ENCODE results near the gene ZBTB49. TPM values are rescaled to one million over a fixed set of nuclear protein-coding genes. Genes with fewer than 3 reads are reported as not detected.
"Not testable (repeated sequence)": the region's sequence is repeated elsewhere in the genome, so short reads cannot be mapped to it uniquely, and the experiment has no call there.

ZBTB49 gene
- total RNA-seq, 4 donors from 2014 or later: 2.9 to 5.9 (median 3.4) TPM

DNA sequence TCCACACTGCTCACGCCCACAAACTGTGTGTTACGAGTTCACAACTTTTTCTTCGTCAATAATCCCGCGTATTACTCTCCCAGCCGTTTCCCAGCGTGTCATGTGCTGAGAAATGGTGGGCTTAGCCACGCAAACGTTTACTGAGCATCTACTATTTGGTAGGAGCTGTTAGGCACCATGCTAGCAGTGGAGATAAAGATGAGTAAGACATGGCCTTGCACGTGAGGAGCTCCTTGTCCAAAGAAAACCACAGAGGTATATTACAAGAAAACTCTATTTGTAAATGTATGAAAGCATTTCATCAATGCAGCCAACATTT is 41.2 kb upstream of the ZBTB49 start:
- intact Hi-C loops (cut with DNase I): no loop called here

DNA sequence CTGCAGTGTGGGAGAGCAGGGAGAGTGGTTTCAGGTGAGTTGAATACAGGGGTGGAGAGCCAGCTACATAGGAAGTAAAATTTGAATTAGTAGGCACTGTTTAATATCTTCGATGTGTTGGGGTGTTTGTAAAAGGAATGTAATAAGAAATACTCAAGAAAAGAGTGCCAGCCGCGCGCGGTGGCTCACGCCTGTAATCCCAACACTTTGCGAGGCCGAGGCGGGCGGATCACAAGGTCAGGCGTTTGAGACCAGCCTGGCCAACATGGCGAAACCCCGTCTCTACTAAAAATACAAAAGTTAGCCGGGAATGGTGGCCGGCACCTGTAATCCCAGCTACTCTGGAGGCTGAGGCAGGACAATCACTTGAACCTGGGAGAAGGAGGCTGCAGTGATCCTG is 40.7 kb upstream of the ZBTB49 start:
- peak overlapping the region in 3 of 4 donors; percentile 89 to 96 (median 94) for H3K27ac ChIP-seq (replicated peaks in 1 of 4)

More for the DNA sequence above, 41.2 kb upstream of the ZBTB49 start:
- peaks cover 19 to 38% (median 23%) of the 10 kb centered on the region in 4 donors for H3K4me1 ChIP-seq
- TF ChIP-seq POLR2A (IDR thresholded peaks at IDR 0.05; ENCODE audit: low read depth): no peak
- TF ChIP-seq, protein P1, sequence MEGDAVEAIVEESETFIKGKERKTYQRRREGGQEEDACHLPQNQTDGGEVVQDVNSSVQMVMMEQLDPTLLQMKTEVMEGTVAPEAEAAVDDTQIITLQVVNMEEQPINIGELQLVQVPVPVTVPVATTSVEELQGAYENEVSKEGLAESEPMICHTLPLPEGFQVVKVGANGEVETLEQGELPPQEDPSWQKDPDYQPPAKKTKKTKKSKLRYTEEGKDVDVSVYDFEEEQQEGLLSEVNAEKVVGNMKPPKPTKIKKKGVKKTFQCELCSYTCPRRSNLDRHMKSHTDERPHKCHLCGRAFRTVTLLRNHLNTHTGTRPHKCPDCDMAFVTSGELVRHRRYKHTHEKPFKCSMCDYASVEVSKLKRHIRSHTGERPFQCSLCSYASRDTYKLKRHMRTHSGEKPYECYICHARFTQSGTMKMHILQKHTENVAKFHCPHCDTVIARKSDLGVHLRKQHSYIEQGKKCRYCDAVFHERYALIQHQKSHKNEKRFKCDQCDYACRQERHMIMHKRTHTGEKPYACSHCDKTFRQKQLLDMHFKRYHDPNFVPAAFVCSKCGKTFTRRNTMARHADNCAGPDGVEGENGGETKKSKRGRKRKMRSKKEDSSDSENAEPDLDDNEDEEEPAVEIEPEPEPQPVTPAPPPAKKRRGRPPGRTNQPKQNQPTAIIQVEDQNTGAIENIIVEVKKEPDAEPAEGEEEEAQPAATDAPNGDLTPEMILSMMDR (IDR thresholded peaks at IDR 0.05): no peak
- no peak for TF ChIP-seq EP300 (IDR thresholded peaks at IDR 0.05)
- TF ChIP-seq POLR2AphosphoS5 (IDR thresholded peaks at IDR 0.05): no peak
- DNase-seq (ENCODE audit: extremely low spot score): no peak
- H3K27ac ChIP-seq (replicated peaks in 1 of 4): peak overlapping the region; percentile 89 to 96 (median 92)
- H3K9me3 ChIP-seq: no peaks in the 10 kb centered on the region
- peak overlapping the region; percentile 77 to 93 (median 88) for H3K4me3 ChIP-seq
- no peaks in the 10 kb centered on the region for H3K27me3 ChIP-seq
- peaks cover 9 to 22% (median 16%) of the 10 kb centered on the region in 4 donors for H3K36me3 ChIP-seq
- 20% methylated on average over 5 of the region's 10 CpGs for WGBS

DNA sequence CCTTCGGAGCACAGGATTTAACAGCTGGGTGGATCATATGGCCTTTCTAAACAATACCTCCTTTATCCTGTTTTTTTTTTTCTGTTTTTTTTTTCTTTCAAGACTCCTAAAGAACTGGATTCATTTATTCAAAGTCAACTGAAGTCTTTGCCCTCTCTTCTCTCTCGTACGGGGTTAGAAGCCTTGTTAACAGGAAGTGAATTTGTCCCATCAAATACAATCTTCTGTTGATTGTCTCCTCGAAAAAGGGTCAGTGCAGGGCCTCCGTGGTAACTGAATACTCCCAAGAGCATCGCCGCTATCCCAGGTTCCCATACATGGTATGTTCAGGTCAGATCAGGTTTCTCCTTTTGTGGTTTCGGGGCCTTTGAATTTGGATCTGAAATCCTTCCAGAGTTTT is 40.2 kb upstream of the ZBTB49 start:
- no peak for TF ChIP-seq POLR2AphosphoS5 (IDR thresholded peaks at IDR 0.05)
- TF ChIP-seq EP300 (IDR thresholded peaks at IDR 0.05): no peak
- TF ChIP-seq, protein P1 (IDR thresholded peaks at IDR 0.05): no peak
- no peak for TF ChIP-seq POLR2A (IDR thresholded peaks at IDR 0.05; ENCODE audit: low read depth)
- no peak for DNase-seq (ENCODE audit: extremely low spot score)
- Histone ChIP-seq H3K27ac (replicated peaks in 1 of 4) (no peak overlapping the region), H3K4me1 (peaks cover 19 to 35% (median 23%) of the 10 kb centered on the region in 4 donors), H3K9me3 (no peaks in the 10 kb centered on the region), H3K4me3 (no peak overlapping the region), H3K36me3 (peaks cover 2 to 11% (median 6%) of the 10 kb centered on the region in 4 donors), H3K27me3 (peaks cover 0 to 4% (median 0%) of the 10 kb centered on the region in 4 donors)
- WGBS: 85% methylated on average over 8 of the region's 8 CpGs
- intact Hi-C loops (cut with DNase I): loop anchor here (5.0 kb wide), 1 partner anchor 37 kb away; no protein-coding TSS in a partner anchor

More for the DNA sequence above, 40.7 kb upstream of the ZBTB49 start:
- H3K36me3 ChIP-seq: peaks cover 6 to 17% (median 11%) of the 10 kb centered on the region in 4 donors
- peak overlapping the region in 1 of 4 donors; percentile 88 for H3K4me3 ChIP-seq
- intact Hi-C loops (cut with DNase I); DNase-seq (ENCODE audit: extremely low spot score); H3K27me3 ChIP-seq; H3K9me3 ChIP-seq: not testable (repeated sequence)
- peaks cover 19 to 38% (median 23%) of the 10 kb centered on the region in 4 donors for H3K4me1 ChIP-seq
- WGBS: 92% methylated on average over 15 of the region's 15 CpGs

DNA sequence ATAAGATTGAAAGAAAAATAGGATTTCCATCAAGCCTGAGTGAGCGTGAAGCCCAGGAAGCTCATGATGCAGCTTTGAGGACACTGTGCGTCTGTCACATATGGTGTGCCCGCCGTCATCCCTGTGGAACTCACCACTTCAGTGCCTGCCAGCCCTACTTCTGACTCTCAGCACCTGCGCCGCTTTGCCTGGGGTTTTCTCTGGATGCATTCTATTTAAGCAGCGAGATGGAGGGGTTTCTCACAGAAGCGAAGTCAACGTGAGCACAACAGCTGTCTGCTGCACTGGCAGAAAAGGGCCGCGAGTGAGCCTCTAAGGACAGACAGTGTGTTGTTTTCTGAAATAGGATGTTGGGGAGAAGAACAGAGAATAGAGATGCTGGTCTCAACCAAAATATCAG is 35.9 kb upstream of the ZBTB49 start:
- TF ChIP-seq EP300 (IDR thresholded peaks at IDR 0.05): no peak
- TF ChIP-seq, protein P1 (IDR thresholded peaks at IDR 0.05): no peak
- TF ChIP-seq POLR2A (IDR thresholded peaks at IDR 0.05; ENCODE audit: low read depth): no peak
- no peak for TF ChIP-seq POLR2AphosphoS5 (IDR thresholded peaks at IDR 0.05)
- no peak for DNase-seq (ENCODE audit: extremely low spot score)
- intact Hi-C loops (cut with DNase I): loop anchor here (5.0 kb wide), 1 partner anchor 33 kb away; no protein-coding TSS in a partner anchor
- no peaks in the 10 kb centered on the region for H3K9me3 ChIP-seq
- no peak overlapping the region for H3K4me3 ChIP-seq
- no peaks in the 10 kb centered on the region for H3K36me3 ChIP-seq
- peaks cover 0 to 8% (median 0%) of the 10 kb centered on the region in 4 donors for H3K27me3 ChIP-seq
- 90% methylated on average over 11 of the region's 11 CpGs for WGBS
- H3K4me1 ChIP-seq: peaks cover 0 to 3% (median 2%) of the 10 kb centered on the region in 4 donors
- H3K27ac ChIP-seq (replicated peaks in 1 of 4): no peak overlapping the region

DNA sequence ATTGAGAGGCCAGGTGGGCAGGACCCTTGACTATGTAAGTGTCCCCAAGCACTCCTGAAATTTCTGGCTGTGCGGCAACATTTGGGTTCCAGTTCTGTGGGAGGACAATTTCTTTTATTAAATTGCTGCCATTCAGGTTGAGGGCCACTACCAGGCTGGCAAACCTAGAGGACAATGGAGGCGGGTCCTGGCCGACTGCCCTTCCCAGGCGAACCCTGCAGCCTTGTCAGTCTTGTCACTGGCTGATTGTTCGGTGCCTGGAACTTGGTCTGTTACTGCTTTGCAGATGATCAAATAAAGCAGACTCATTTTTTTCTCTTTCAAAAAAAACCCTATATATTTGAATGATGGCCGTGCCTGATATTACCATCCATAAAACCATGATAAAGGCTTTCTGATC is 35.4 kb upstream of the ZBTB49 start:
- H3K27me3 ChIP-seq: peaks cover 0 to 8% (median 0%) of the 10 kb centered on the region in 4 donors
- WGBS: 81% methylated on average over 6 of the region's 6 CpGs
- DNase-seq (ENCODE audit: extremely low spot score): no peak
- H3K27ac ChIP-seq (replicated peaks in 1 of 4): no peak overlapping the region
- no peaks in the 10 kb centered on the region for H3K4me1 ChIP-seq
- H3K9me3 ChIP-seq: no peaks in the 10 kb centered on the region
- intact Hi-C loops (cut with DNase I): loop anchor here (5.0 kb wide), 1 partner anchor 33 kb away; no protein-coding TSS in a partner anchor
- no peak overlapping the region for H3K4me3 ChIP-seq
- no peak for TF ChIP-seq POLR2AphosphoS5 (IDR thresholded peaks at IDR 0.05)
- TF ChIP-seq POLR2A (IDR thresholded peaks at IDR 0.05; ENCODE audit: low read depth): no peak
- TF ChIP-seq, protein P1 (IDR thresholded peaks at IDR 0.05): no peak
- TF ChIP-seq EP300 (IDR thresholded peaks at IDR 0.05): no peak
- no peaks in the 10 kb centered on the region for H3K36me3 ChIP-seq
